HG03097 (cell line): ENCODE data around the gene ARL15.
"Not testable (repeated sequence)": the region's sequence is repeated elsewhere in the genome, so short reads cannot be mapped to it uniquely, and the experiment has no call there.

Experiments
- ATAC-seq: cut with Tn5 transposase; IDR thresholded peaks from one replicate; pipeline ENCODE4 v1.9.1; 2021; ENCODE audit not compliant: unreplicated experiment, low FRiP score

Gene ARL15

GRCh38 chr5:54049963-54050362 is 260.4 kb downstream of the ARL15 start:
- ATAC-seq: no peak

GRCh38 chr5:54049144-54049543 is 261.2 kb downstream of the ARL15 start:
- ATAC-seq: no peak

GRCh38 chr5:54045077-54045792 is 265.1 kb downstream of the ARL15 start:
- no peak for ATAC-seq

GRCh38 chr5:54044276-54044675 is 266.1 kb downstream of the ARL15 start:
- not testable (repeated sequence) for ATAC-seq

GRCh38 chr5:54040804-54041203 is 269.6 kb downstream of the ARL15 start:
- ATAC-seq: no peak

DNA sequence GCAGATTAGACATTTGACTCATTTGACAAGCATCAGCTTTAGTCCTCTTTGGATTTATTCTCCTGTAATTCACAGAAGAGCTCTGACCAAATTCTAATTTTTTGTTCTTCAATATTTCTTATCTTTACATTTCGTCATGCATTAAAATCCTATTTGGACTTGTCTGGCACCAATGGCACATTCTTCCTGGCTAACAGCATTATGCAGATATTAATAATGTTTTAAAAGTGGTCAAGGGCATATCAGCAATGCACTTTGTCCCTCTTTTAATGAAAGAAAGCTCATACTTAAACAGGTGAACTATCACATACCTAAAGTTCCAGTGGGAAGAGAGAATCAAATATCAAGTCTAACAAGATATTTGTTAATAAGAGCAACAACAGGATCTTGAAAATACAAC is 270.4 kb downstream of the ARL15 start:
- ATAC-seq: no peak

- no peak for ATAC-seq
Measured at GRCh38 chr5:54037205-54037604, 273.2 kb downstream of the ARL15 start.

- ATAC-seq: no peak
Measured at GRCh38 chr5:54030981-54031380, 279.4 kb downstream of the ARL15 start.

GRCh38 chr5:54024466-54024865 is 285.9 kb downstream of the ARL15 start:
- no peak for ATAC-seq

DNA sequence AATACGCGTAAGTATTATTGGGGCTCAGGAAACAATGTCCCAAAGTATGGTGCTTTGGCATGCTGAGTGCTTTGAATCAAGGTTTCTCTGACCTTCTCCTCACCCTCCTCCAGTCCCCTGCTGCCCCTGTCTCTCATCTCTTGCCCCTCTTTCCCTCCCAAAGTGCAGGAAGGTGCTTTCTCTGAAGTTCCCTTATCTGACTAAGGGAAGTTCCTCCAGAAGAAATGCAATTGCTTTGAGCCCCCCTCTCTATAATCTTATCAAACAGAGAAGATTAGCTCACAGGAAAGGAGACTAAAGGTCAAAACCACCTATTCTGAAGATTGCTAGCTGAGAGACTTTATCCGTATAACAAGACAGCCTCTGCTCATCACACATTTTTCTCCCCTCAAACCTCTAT is 288.1 kb downstream of the ARL15 start:
- ATAC-seq: no peak

GRCh38 chr5:54021431-54022164 is 288.8 kb downstream of the ARL15 start:
- ATAC-seq: no peak

- no peak for ATAC-seq
Measured at GRCh38 chr5:54018438-54018837, 291.9 kb downstream of the ARL15 start.

- ATAC-seq: no peak
Measured at GRCh38 chr5:54017580-54017979, 292.8 kb downstream of the ARL15 start.

DNA sequence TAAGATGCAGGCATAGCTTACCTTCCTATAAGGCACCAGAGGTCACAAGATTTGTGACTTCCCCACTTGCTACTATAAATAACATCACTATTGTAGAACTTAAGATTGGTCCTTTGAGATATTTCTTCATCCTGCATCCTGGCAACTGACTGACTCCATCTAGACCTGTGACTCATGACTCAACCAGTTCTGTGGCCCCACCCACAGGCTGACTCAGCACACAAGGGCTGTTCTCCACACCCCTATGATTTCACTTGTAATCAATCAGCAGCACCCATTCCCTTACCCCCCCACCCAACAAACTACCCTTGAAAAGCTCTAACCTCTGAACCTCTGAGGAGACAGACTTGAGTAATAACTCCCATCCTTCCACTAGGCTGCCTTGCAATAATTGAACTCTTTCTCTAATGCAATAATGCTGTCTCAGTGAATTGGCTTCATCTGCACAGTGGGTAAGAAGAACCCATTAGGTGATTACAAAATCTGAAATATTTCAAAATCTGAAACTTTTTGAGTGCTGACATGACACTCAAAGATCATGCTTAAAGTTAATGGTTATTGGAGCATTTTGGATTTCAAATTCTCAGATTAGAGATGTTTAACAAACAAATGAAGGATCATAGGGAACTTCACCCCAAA is 296.7 kb downstream of the ARL15 start:
- no peak for ATAC-seq

DNA sequence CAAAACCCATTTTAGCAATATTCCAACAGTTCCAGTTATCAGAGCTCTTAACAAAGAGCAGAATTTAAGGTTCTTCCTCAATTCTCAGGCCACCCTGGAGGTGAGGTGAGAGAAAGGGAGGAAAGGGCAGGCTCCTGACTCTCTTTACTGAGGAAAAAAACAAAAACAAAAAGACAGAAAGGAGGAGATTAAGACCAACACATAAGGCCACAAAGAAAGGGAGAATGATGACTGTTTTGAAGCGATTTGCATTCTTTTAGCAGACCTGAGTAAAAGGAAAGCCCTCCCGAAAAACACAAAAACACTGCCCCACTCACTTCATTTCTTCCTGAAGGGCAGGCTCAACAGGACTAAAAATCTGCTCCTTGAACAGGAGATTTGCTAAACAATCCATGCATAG is 300.5 kb downstream of the ARL15 start:
- no peak for ATAC-seq

- no peak for ATAC-seq
Measured at GRCh38 chr5:54009357-54009756, 301.0 kb downstream of the ARL15 start.

DNA sequence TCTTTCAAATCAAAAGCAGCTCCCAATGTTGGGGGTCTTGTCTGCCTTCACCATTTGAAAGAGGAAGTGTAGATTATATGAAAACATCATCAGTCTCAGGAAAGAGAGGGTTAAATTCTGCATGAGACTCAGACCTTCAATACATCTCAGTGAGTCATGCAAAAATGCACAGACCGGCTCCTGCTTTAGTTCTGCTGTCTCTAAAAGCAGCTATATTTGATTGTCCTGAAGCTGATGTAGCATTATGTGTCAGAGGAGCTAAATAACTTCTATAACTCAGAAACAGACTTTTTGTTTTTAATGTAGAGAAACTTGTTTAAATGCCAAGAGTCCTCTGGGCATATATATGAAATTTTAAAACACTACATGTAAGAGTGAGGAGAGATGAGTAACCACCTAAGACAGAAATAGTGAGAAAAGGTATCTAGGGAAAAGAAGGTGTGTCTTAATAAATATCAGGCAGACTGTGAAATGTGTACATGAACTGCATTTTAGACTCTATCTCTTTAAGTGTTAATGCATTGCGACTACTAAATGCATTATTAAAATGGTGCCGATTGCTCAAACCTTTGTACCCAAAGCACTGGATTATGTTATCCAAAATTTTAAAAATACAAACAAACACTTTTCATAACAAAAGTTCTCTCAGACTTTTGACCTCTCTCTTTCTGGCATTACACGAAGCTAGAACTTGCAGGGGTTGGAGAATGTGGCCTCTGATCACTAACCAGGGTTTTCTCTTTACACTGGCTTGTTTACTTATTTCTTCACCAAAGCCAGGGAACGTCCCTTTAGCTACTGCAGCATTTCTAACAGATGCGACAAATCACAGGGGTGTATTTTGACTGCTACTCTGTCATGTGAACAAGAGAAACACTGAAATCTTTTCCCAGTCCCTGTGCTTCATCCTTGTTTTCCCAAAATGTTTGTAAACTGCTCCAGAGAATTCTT is 302.3 kb downstream of the ARL15 start:
- no peak for ATAC-seq

DNA sequence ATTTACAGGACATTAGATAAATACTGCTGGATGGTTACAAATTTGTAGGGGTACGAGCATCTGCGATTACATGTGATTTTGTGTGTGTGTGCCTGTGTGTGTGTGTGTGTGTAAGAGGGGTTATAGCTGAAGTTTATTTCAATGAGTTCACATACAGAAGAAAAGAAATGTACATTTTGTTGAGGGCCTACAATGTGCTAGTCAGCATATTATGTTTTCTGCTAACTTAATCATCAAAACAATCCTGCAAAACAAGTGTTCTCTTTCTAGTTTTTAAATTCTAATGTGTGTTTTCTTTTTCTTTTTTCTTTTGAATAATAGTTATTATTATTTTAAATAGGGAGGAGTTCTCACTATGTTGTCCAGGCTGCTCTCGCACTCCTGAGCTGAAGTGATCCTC is 305.7 kb downstream of the ARL15 start:
- ATAC-seq: no peak

GRCh38 chr5:54002779-54003178 is 307.6 kb downstream of the ARL15 start:
- no peak for ATAC-seq

DNA sequence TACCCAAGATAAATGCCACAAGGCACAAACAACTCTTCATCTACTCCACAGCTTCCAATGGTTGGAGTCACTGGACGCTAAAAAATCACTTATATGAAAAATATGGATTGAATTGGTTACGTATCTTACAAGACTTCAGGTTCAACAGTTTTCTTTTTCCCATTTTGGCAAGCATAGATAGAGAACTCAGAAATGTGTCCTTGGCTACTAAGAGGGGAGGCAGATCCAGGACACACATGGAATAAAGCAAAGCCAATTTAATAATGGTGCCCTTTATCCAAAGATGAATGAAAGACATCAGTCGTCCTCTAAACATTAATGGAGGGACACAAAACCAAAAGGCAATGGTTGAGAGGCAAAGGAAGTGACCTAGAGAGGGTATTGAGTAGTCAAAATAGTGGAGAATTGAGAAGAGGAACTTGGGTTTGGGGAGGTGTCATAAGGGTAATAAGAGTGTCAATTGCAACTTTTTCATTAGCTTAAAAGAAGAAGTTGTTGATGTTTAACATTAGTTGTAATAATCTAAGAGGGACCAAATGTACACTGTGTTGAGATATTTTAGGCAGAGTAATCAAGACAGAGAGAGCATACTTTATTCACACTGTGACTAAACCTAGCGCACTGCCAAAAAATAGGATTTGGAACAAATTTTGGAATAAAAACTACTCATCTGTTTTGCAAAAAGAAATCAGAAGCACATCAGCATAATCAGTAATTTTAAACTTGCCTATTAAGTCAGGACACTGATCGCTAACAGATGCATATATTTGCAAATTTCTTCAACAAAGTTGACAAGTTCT is 308.2 kb downstream of the ARL15 start:
- no peak for ATAC-seq
